GM23338 (cell line): Measurements from ENCODE around the gene KCNK10.

Experiments
- CREB1 ChIP-seq: fragments of 250-450 bp; sonication (Bioruptor Pico); IDR thresholded peaks from 2 replicates; pipeline ENCODE4 v1.5.0; 2020; ENCODE audit warnings: low read depth, mild to moderate bottlenecking, moderate library complexity
- CTCF ChIP-seq, 2 experiments: fragments of 200-600 bp in 1 of 2; sonication (generic) in 1 of 2; conservative IDR thresholded peaks; 2 replicates each; pipeline versions ENCODE4 v1.5.1 to v1.6.1; 2016 to 2017; ENCODE audit warnings: antibody characterized with exemption in 2 of 2, low read depth in 2 of 2, mild to moderate bottlenecking in 2 of 2, moderate library complexity in 1 of 2
- ETS1 ChIP-seq: IDR thresholded peaks from 2 replicates; pipeline ENCODE4 v1.6.1; 2016; ENCODE audit warnings: antibody characterized with exemption
- EZH2 ChIP-seq: fragments of 200-600 bp; sonication (generic); IDR thresholded peaks from one replicate; pipeline ENCODE4 v1.8.0; 2017; ENCODE audit warnings: antibody characterized with exemption, mild to moderate bottlenecking, low read depth; ENCODE audit not compliant: unreplicated experiment
- EZH2phosphoT487 ChIP-seq: fragments of 200-600 bp; sonication (generic); IDR thresholded peaks from one replicate; pipeline ENCODE4 v1.8.1; 2018; ENCODE audit warnings: antibody characterized with exemption; ENCODE audit not compliant: unreplicated experiment
- JUNB ChIP-seq: IDR thresholded peaks from one replicate; pipeline ENCODE4 v1.6.1; 2016; ENCODE audit warnings: antibody characterized with exemption; ENCODE audit not compliant: unreplicated experiment
- NANOG ChIP-seq: IDR thresholded peaks from 2 replicates; pipeline ENCODE4 v1.6.1; 2016; ENCODE audit warnings: antibody characterized with exemption, borderline replicate concordance
- POLR2AphosphoS5 ChIP-seq: IDR thresholded peaks from 2 replicates; pipeline ENCODE4 v1.6.1; 2016; ENCODE audit warnings: antibody characterized with exemption, low read depth
- REST ChIP-seq: IDR thresholded peaks from one replicate; pipeline ENCODE4 v1.6.1; 2018; ENCODE audit warnings: antibody characterized with exemption; ENCODE audit not compliant: unreplicated experiment
- STAT1 ChIP-seq: IDR thresholded peaks from one replicate; pipeline ENCODE4 v1.6.1; 2016; ENCODE audit warnings: antibody characterized with exemption; ENCODE audit not compliant: unreplicated experiment
- ZNF114 ChIP-seq: fragments of 250-450 bp; sonication (Bioruptor Pico); IDR thresholded peaks from 2 replicates; pipeline ENCODE4 v1.5.0; 2020; ENCODE audit warnings: mild to moderate bottlenecking, moderate library complexity
- ZNF331 ChIP-seq: fragments of 250-450 bp; sonication (Bioruptor Pico); IDR thresholded peaks from 2 replicates; pipeline ENCODE4 v1.5.0; 2020; ENCODE audit warnings: low read depth, mild to moderate bottlenecking, moderate library complexity

GRCh38 chr14:88352698-88353097, 29.6 kb upstream of the KCNK10 start:
- TF ChIP-seq CTCF (conservative IDR thresholded peaks at IDR 0.05; ENCODE audit: low read depth in 2 of 2) (no peak), POLR2AphosphoS5 (no peak), EZH2 (no peak), JUNB (no peak), ETS1 (no peak), ZNF331 (CRISPR knock-in tag) (no peak), NANOG (no peak), STAT1 (no peak), CREB1 (no peak), REST (no peak), EZH2phosphoT487 (no peak), ZNF114 (CRISPR knock-in tag) (no peak)
